Measurements from ENCODE around the gene USP37.
"Not testable (repeated sequence)": the region's sequence is repeated elsewhere in the genome, so short reads cannot be mapped to it uniquely, and the experiment has no call there.

GRCh38 chr2:218528409-218528808 lies 39.7 kb downstream of the USP37 start:
- TF ChIP-seq, protein P1, sequence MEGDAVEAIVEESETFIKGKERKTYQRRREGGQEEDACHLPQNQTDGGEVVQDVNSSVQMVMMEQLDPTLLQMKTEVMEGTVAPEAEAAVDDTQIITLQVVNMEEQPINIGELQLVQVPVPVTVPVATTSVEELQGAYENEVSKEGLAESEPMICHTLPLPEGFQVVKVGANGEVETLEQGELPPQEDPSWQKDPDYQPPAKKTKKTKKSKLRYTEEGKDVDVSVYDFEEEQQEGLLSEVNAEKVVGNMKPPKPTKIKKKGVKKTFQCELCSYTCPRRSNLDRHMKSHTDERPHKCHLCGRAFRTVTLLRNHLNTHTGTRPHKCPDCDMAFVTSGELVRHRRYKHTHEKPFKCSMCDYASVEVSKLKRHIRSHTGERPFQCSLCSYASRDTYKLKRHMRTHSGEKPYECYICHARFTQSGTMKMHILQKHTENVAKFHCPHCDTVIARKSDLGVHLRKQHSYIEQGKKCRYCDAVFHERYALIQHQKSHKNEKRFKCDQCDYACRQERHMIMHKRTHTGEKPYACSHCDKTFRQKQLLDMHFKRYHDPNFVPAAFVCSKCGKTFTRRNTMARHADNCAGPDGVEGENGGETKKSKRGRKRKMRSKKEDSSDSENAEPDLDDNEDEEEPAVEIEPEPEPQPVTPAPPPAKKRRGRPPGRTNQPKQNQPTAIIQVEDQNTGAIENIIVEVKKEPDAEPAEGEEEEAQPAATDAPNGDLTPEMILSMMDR (IDR thresholded peaks at IDR 0.05), result not testable (repeated sequence)
- TF ChIP-seq POLR2A (IDR thresholded peaks at IDR 0.05), result not testable (repeated sequence)

All from adrenal gland (tissue), 5 donors.